GM13976 (cell line): ENCODE data around the gene ZNF768.
"Not testable (repeated sequence)": the region's sequence is repeated elsewhere in the genome, so short reads cannot be mapped to it uniquely, and the experiment has no call there.

Experiments used
- DNase-seq: peaks from one replicate; pipeline ENCODE4 v3.0.0; 2012; ENCODE audit warnings: low spot score
- CTCF ChIP-seq: IDR thresholded peaks from 2 replicates; pipeline ENCODE4 v1.5.1; 2012; ENCODE audit warnings: borderline replicate concordance, mild to moderate bottlenecking; ENCODE audit not compliant: insufficient read depth; ENCODE audit errors: extremely low read depth, missing control alignments, control extremely low read depth
- in situ Hi-C: fragments of 300-500 bp; cut with MboI; formaldehyde crosslinking; loops from one replicate; pipeline ENCODE4 v1.12.0; 2022; ENCODE audit warnings: low sequenced_read_pairs, mixed read lengths, inconsistent platforms; ENCODE audit not compliant: unreplicated experiment

The ZNF768 gene

GRCh38 chr16:30478766-30479478 lies 47.4 kb downstream of the ZNF768 start:
- no peak for TF ChIP-seq CTCF
- DNase-seq: no peak
- in situ Hi-C loops: no loop called here

GRCh38 chr16:30477773-30478172 lies 48.6 kb downstream of the ZNF768 start:
- in situ Hi-C loops, DNase-seq: not testable (repeated sequence)

- no peak for TF ChIP-seq CTCF
- in situ Hi-C loops: no loop called here
- no peak for DNase-seq
Observed at GRCh38 chr16:30476991-30477390, 49.4 kb downstream of the ZNF768 start.

GRCh38 chr16:30474684-30475083 lies 51.7 kb downstream of the ZNF768 start:
- in situ Hi-C loops: no loop called here
- DNase-seq: no peak

GRCh38 chr16:30474074-30474452 lies 52.3 kb downstream of the ZNF768 start:
- TF ChIP-seq CTCF: no peak
- no peak for DNase-seq
- in situ Hi-C loops: no loop called here

More at GRCh38 chr16:30474684-30475083, 51.7 kb downstream of the ZNF768 start:
- no peak for TF ChIP-seq CTCF
